ENCODE data around the gene RIMS4.
"Not testable (repeated sequence)": the region's sequence is repeated elsewhere in the genome, so short reads cannot be mapped to it uniquely, and the experiment has no call there.

RIMS4 gene

DNA sequence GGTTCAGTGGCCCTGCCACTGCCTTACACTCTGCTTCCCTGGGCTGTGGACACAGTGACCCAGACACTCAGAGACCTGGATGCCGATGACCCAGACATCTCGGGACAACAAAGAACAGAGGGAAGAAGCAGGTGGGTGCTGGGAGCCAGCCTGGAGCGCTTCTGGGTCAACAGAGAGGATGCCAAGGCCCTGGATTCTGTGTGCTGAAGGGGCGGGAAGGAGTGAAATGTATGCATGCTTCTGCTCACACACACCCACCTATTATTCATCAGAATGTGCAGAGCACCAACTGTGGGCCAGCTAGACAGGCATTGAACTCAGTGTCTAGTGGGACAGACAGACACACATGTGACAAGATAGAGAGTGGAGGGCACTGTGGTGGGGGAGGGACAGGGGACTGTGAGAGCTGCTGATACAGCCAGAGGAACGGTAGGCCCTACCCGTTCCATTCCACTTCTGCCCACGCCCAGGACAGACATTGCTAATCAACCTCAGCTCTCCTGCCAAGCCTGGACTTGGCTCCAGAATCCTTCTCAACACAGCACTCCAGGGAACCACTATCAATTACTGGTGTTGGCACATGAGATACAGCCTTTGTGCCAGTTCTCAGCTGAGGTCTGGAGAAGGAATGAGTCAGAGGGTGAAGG is 44.5 kb downstream of the RIMS4 start:
- no peak for DNase-seq (ENCODE audit: low read depth in 1 of 2, low spot score in 1 of 2)

DNA sequence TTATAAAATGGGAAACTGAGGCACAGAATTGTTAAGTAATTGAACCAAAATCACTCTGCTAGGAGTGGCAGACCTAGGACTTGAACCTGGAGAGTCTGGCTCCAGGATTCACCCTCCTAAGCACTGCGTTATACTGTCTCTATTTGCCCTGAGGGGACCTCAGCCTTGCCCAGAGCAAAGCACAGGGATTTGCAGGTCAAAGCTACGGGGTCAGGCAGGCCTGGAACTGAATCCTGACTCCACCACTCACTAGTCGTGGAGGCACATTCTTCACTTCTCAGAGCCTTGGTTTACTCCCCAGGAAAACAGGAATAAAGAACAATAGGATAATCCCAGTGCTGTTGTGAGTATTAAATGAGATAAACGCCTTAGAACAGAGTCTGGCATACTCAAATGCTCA is 45.3 kb downstream of the RIMS4 start:
- DNase-seq (ENCODE audit: low read depth in 1 of 2, low spot score in 1 of 2), result no peak

DNA sequence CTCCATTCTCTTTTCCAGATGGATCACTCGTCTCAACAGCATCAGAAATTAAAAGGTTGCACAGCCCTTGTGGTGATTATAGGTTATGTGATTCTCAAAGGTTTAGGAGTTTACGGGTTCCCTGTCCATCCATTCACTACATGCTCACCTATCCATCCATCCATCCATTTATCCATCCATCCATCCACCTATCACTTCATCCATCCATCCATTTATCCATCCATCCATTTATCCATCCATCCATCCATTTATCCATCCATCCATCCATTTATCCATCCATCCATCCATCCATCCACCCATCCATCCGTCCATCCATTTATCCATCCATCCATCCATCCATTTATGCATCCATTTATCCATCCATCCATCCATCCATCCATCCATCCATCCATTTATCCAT is 46.5 kb downstream of the RIMS4 start:
- DNase-seq (ENCODE audit: low read depth in 1 of 2, low spot score in 1 of 2), result not testable (repeated sequence)

DNA sequence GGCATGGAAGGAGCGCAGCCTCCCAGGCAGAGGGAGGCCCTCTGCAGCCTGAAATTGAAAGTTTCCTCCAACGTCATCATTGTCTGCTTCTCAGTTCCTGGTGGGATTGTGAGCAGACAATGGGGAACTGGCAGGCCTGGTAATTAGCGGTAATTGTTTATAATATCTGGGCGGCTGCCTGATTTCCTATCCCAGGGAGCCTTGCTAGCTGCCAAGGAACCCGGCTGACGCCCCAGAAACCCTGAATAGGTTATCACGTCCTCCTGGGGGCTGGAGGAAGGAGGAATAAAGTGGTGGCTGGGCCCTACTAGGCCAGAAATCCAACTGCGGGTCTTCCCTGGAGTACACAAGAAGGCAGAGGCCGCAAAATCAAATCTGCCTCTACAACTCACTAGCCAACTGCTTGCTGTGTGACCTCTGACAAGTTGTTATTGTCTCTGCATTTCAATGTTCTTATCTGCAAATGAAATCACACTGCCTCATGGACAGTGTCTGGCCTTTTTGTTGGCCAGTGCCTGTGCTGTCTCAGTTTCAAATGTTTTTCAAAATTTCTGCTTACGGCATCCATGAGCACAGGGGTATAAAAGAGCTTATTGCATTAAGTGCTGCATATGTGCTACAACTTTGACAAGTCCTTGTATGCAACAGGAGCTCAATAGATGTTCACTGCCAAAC is 47.7 kb downstream of the RIMS4 start:
- DNase-seq (ENCODE audit: low read depth in 1 of 2, low spot score in 1 of 2), result no peak

DNA sequence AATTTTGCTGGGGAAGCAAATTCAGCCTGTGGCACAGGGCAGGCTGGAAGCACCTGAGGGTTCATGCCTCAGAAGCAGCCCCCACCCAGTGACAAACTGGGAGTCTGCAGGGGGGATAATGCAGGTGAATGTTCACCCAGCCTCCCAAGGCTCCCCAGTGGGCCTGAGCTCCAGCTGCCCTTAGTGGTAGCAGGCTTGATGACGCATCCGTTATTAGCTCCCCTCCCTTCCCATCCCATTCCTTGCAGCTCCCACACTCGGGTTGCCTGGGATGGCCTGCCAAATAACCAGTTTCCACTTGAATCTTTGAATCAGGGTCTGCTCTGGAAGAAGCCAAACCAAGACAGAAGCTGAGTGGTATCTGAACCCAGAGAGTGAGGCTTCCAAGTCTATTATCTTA is 48.9 kb downstream of the RIMS4 start:
- DNase-seq (ENCODE audit: low read depth in 1 of 2, low spot score in 1 of 2), result no peak

DNA sequence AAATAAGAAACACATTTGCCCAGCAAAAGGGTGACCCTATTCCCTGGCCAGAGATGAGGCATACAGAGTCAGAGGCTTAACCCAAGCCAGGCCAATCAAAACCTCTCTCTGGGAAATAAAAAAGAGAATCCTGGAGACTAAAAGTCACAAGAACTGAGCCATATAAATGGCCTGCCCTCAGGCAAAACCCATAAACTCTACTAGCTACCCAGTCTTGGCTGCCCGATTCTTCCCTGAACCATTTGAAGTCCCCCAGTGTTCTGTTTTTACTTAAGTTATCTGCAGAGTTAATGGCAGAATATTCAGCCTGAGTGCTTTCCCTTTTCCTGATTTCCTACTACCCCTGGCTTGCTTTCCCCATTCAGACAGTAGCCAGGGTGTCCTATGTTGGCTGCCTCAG is 50.8 kb downstream of the RIMS4 start:
- DNase-seq (ENCODE audit: low read depth in 1 of 2, low spot score in 1 of 2), result no peak

DNA sequence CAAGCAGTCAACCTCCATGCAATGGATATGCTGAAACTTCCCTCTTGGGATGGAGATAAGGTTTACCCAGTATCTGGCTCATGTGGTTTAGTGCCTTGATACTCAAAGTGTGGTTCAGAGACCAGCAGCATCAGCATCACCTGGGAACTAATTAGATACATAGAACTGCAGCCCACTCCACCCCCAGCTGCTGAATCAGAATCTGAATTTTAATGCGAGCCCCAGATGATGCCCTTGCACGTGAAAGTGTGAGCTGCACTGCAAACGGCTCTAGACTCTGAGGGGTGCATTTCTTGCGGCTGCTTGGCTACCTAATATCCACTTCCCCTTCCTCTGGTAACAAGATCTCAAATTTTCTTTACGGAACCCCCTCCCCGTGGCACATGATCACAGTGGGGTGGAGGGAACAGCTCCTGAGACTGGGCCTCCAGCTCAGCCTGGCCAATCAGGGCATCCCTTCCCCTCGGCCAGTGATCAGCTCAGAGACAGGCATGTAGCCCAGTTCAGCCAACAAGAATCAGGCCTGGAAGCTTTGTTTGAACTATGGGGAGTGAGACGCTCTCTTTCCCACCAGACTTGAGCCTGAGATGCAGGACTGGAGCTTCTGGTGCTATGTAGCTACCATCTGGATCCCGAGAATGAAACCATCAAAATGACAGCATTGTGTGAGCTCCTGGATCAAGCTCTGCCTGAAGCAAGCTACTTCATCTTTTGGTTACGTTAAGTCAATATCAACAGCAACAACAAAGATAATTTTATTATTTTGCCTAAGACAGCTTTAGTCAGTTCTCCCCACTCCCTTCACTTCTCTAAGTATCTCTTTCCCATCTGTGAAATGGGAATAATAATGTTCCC is 51.9 kb downstream of the RIMS4 start:
- no peak for DNase-seq (ENCODE audit: low read depth in 1 of 2, low spot score in 1 of 2)

DNA sequence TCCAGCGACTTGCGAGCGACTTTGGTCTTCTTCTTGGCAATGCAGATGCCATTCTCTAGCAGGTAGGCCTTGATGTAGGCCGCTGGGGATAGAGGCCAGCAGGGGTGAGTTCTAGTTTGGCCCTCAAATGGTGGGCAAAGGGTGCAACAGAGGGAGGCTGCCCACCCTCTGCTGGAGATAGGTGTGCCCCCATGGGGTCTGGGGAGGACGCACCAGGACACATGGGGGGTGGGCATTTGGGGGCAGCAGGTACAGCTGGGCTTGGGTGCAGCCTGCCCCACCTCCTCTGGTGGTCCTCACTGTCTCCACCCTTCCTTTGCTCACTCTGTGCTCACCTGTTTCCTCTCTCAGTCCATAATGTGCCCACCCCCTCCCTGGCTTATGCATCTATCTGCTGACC is 53.4 kb downstream of the RIMS4 start:
- no peak for DNase-seq (ENCODE audit: low read depth in 1 of 2, low spot score in 1 of 2)

DNA sequence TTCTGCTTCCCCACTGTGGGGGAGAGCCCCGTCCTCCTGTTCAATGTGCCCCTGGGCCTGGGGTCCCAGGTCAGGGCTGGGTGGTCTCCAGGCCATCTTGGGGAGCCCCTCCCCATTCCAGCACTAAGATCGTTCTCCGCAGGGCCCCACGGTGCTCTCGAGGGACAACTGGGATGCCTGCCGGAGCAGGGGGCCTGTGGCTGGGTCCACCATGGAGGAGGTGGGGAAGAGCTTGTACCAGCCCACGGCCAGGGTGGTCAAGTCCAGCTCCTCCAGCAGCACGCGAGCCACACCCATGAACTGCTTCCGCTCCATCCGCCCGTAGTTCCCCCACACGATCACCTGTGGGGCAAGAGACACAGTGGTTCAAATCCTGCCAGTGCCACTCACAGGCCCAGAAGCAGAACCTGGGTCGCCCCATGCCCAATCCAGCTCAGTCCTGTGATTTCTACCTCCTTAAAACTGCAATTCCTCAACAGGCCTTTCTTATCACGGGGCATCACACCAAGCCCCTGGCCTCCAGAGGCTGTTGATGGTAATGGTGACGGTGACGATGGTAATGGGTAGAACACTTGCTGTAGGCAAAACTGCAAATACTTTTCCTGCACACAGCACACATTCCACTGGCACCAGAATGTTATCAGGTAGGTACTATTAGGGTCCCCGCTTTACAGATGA is 54.2 kb downstream of the RIMS4 start:
- no peak for DNase-seq (ENCODE audit: low read depth in 1 of 2, low spot score in 1 of 2)

DNA sequence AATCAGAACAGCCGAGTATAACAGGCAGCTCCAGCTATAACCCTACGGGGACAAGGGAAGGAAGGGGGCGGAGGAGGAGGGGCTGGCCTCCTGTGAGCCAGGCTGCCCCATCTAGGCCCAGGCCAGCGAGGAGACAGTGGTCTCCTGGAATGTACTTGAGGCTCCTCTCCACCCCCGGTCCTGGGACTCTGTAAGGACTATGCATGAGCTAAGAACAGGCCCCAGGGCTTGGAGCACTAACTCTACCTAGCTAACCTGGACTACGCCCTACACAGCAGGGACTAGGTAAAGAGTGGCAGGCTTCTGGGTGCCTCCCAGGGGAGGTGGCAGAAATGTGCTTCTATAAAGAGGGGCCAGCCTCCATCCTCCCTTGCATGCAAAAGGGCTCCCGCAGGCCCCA is 55.8 kb downstream of the RIMS4 start:
- DNase-seq (ENCODE audit: low read depth in 1 of 2, low spot score in 1 of 2), result no peak

DNA sequence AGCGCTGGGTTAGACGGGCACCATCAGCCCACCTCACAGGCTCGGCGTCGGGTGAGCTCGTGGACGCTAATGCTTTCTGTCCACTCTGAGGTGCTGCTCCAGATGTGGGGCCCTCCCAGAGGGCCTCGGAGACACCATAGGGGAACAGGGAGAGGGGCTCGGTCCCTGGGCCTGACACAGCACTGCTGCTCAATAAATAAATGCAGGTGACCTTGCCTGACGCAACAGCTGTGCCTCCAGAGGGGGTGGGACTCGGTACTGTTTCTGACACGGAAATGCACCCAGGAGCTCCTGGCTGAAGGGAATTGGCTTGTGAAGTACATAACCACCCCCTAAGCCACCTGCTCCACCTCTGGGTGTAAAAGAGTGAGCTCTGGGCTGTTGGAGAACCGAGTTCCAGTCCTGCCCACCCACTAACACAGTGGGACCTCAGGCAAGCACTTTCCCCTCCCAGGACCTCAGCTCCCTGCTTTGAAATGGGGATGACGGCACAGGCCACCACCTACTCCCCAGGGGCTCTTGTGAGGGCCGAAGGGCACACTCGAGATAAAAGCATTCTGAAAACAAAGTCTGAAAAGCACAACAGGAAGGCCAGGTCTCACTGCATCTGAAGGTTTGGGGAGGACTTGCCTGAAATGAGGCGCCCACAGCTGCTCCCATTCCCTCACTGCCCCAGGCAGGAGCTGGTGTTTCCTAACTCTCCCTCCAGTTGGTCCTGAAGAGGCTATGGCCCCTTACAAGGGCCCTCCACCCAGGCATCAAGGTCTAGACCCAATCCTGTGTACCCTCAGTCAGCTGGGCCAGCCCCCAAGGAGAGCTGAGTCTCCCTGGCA is 58.0 kb downstream of the RIMS4 start:
- DNase-seq (ENCODE audit: low read depth in 1 of 2, low spot score in 1 of 2), result no peak

DNA sequence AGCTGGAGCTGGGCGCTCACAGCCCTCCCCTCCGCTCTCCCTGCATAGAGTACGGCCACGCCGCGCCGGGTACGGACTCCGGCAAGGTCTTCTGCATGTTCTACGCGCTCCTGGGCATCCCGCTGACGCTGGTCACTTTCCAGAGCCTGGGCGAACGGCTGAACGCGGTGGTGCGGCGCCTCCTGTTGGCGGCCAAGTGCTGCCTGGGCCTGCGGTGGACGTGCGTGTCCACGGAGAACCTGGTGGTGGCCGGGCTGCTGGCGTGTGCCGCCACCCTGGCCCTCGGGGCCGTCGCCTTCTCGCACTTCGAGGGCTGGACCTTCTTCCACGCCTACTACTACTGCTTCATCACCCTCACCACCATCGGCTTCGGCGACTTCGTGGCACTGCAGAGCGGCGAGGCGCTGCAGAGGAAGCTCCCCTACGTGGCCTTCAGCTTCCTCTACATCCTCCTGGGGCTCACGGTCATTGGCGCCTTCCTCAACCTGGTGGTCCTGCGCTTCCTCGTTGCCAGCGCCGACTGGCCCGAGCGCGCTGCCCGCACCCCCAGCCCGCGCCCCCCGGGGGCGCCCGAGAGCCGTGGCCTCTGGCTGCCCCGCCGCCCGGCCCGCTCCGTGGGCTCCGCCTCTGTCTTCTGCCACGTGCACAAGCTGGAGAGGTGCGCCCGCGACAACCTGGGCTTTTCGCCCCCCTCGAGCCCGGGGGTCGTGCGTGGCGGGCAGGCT is 60.1 kb downstream of the RIMS4 start:
- no peak for DNase-seq (ENCODE audit: low read depth in 1 of 2, low spot score in 1 of 2)

DNA sequence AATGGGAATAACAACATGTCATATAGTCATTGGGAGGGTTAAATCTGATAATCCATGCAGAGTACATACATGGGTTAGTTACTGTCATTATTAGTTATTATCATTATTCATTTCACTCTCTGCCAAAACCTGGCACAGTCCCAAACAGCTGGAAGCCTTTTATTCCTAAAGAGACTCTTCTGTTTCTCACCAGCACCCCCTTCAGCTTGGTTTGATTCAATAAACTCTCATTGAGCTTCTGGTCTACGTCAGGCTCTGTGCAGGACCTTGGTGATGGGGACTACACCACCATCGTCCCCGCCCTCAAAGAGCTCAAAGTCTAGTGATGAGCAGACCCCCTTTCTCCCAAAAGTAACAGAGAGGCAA is 62.4 kb downstream of the RIMS4 start:
- DNase-seq (ENCODE audit: low read depth in 1 of 2, low spot score in 1 of 2), result no peak

DNA sequence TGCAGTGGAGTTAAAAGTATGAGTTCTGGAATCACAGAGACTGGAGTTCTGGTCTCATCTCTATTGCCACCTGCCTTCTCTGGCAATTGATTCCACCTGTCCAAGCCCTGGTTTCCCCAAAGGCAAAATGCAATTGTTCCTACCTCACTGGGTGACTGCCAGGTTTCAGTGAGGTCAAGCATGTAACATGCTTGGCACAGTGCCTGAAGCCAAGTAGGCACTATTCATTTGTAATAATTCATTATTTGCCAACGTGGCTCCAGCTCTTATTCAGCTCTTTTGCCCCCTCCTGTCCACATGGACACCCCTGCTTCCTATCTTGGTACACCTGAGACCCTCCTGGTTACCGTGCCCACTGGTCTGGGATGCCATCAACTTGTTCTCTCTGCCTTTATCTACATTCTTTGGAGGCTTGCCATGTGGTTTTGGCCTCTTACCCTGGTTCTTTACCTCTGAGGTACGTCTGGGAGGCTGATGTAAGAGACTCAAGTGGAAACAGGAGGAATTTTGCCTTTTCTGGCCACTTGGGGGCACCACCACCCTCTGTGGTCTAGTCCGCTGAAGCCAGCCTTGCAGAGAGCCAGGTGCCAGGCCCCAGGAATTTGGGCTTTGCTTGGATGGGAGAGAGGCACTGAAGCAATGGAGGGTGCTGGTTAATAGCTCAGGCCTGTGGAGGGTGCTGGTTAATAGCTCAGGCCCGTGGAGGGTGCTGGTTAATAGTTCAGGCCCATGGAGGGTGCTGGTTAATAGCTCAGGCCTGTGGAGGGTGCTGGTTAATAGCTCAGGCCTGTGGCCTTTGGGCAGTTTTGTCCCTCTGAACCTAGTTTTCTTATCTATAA is 63.0 kb downstream of the RIMS4 start:
- peak; percentile 22 to 27 for DNase-seq (ENCODE audit: low read depth in 1 of 2, low spot score in 1 of 2)

DNA sequence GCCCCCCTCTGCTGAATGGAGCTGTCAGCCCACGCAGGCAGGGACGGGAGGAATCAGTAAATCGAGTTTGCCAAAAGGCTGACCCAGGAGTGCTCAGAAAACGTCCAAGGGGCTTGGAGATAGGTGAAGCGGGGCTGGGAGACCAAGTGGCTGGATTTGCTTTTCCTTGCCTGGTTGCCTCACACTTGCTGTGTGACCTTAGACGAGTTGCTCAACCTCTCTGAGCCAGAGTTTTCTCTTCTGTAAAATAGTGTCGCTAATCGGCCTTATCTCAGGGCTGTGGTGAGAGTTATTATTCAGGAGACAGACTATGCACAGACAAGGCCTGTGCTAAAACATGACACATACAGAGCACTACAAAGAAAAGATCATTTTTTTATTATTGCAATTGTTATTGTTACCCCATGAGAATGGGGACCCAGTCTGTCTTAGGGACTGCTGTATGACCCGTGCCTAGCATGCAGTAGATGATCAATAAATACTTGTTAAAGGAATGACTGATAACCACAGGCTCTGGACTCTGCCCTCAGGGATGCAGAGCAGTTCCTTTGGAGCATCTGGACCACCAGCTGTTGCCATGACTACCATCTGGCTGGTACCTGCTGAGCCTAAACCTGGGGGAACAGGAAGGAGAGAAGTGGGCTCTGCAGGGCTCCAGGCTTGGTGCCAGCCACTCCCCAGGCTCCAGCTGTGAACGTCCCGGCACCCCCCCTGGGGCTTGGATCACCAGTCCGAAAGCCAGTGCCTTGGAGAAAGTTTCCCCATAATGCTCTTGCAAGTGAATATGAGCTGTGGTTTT is 63.8 kb downstream of the RIMS4 start:
- no peak for DNase-seq (ENCODE audit: low read depth in 1 of 2, low spot score in 1 of 2)

DNA sequence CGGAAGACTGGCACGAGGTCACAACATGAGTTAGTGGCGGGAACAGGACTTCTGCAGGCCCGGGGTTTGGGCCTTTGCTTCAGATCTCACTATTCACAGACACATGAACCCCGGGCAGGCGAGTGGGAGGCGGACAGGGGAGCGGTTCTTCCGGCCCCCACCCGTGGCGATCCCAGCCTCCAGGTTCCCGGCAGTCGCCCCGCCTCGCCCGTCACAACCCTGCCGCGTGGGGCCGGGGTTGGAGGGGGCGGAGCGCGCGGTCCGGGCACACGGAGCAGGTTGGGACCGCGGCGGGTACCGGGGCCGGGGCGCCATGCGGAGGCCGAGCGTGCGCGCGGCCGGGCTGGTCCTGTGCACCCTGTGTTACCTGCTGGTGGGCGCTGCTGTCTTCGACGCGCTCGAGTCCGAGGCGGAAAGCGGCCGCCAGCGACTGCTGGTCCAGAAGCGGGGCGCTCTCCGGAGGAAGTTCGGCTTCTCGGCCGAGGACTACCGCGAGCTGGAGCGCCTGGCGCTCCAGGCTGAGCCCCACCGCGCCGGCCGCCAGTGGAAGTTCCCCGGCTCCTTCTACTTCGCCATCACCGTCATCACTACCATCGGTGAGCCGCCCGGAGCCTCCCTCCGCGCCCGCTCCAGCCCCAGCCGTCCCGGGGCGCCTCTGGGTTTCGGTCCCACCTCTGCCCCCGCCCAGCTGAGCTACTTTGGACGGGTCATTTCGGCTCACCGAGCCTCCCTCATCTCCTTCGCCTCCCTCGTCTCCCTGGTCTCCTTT is 64.6 kb downstream of the RIMS4 start, which contains the start of gene KCNK15:
Gene KCNK15 (plus strand): TSS at position 268 of the 769 bp plus-strand sequence. CDS start 46 bp downstream, at position 314.
- DNase-seq (ENCODE audit: low read depth in 1 of 2, low spot score in 1 of 2), result peak in 1 of 2 donors; percentile 6

DNA sequence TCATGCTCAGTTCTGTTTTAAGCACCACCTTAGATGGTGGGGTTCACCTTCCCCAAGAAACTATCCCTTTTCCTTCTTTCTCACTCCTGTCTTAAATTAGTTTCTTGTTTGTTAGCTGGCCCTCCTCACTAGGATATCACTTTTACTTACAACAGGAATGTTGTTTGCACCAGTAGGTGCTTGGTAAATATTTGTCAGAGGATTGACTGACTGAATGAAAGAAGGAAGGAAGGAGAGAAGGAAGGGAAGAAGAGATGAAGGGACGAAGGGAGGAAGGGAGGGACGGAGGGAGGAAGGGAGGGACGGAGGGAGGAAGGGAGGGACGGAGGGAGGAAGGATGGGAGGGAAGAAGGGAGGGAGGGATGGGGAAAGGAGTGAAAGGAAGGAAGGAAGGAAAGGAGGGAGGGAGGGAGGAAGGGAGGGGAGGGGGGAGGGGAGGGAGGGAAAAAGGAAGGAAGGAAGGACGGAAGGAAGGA is 65.2 kb downstream of the RIMS4 start:
- DNase-seq (ENCODE audit: low read depth in 1 of 2, low spot score in 1 of 2), result no peak

All from activated T-helper 1 cell treated with anti-CD3 and anti-CD28 coated beads, Interleukin-2, amount 50 U/mL, for 16 hours (primary cell).